Testis (tissue), 2 donors: Measurements from ENCODE around the gene TUBA1C.
A peak's percentile ranks its signal among the peaks of the same experiment; 100 is the strongest.

Experiments
- POLR2A ChIP-seq: fragments of 450-650 bp; IDR thresholded peaks from one replicate; pipeline ENCODE4 v1.6.1; 2017; ENCODE audit warnings: antibody characterized with exemption, mild to moderate bottlenecking, moderate library complexity
- TF ChIP-seq, protein P1 (sequence below), 3 experiments: fragments of 450-650 bp in 2 of 3; fragments of 200-600 bp in 1 of 3; sonication (generic) in 1 of 3; IDR thresholded peaks; one replicate each; pipeline ENCODE4 v1.5.1; 2016 to 2019; ENCODE audit warnings: antibody characterized with exemption in 3 of 3, mild to moderate bottlenecking in 2 of 3, moderate library complexity in 1 of 3

DNA sequence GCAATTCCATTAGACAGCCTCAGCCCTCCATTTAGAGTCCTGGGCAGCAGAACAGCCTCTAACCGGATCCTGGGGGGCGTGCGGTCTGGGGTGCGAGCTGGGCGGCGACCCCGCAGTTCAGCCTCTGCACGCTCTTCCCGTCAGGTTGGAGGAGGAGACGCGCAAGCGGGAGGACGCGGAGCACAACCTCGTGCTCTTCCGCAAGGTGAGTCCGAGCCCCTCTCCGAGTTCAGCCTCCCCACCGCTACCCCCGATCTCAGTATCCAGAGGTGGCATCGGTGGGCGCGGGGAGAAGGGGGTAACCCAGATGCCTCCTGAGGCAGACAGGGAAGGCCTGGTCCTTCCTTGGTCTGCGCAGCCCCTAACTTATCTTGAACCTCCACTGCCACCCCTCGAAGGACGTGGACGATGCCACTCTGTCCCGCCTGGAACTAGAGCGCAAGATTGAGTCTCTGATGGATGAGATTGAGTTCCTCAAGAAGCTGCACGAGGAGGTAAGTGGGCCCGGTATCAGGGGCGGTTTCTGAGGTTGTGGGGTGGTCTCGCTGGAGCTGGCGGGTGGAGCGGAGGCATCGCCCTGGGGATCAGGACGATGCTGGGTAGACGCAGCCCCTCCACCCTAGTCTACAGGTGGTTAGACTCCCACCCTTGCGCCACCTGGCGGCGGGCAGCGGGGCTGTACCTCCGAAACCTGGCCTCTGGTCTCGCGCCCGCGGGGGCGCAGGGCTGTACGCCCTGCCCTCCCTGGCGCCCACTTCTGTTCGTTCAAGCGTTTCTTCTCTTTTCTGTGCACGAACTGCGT lies 31.4 kb downstream of the TUBA1C start:
- no peak for TF ChIP-seq POLR2A
- TF ChIP-seq, protein P1, sequence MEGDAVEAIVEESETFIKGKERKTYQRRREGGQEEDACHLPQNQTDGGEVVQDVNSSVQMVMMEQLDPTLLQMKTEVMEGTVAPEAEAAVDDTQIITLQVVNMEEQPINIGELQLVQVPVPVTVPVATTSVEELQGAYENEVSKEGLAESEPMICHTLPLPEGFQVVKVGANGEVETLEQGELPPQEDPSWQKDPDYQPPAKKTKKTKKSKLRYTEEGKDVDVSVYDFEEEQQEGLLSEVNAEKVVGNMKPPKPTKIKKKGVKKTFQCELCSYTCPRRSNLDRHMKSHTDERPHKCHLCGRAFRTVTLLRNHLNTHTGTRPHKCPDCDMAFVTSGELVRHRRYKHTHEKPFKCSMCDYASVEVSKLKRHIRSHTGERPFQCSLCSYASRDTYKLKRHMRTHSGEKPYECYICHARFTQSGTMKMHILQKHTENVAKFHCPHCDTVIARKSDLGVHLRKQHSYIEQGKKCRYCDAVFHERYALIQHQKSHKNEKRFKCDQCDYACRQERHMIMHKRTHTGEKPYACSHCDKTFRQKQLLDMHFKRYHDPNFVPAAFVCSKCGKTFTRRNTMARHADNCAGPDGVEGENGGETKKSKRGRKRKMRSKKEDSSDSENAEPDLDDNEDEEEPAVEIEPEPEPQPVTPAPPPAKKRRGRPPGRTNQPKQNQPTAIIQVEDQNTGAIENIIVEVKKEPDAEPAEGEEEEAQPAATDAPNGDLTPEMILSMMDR (IDR thresholded peaks at IDR 0.05), result peak; percentile 44 to 73 (median 62)
